Spleen (tissue), 7 donors: ENCODE data around the gene ABTB2.

Experiments used
- CTCF ChIP-seq, 11 experiments: fragments of 200-600 bp in 7 of 11; fragments of 450-650 bp in 4 of 11; sonication (generic) in 4 of 11; IDR thresholded peaks in 8 of 11; conservative IDR thresholded peaks in 3 of 11; 1 replicate in 7 of 11; 2 replicates in 4 of 11; pipeline versions ENCODE4 v1.4.0 to v1.8.0; 2016 to 2021; ENCODE audit warnings: antibody characterized with exemption in 11 of 11, inconsistent platforms in 4 of 11, mild to moderate bottlenecking in 1 of 11
- POLR2A ChIP-seq, 3 donors: fragments of 450-650 bp; IDR thresholded peaks; one replicate each; pipeline ENCODE4 v1.5.1; 2017; ENCODE audit warnings: antibody characterized with exemption in 3 of 3, mild to moderate bottlenecking in 1 of 3
- POLR2AphosphoS5 ChIP-seq, 3 donors: sonication (generic); formaldehyde crosslinking; IDR thresholded peaks; one replicate each; pipeline ENCODE4 v1.5.1; 2017; ENCODE audit warnings: antibody characterized with exemption in 3 of 3
- donor health status: DM: no; HTN: no; CAD: no; lungs with moderate emphysema.
- donor health status: DM: no; HTN: no; CAD: no.
- donor health status: DM: no; HTN: no; CAD: no.

GRCh38 chr11:34278175-34278574 is 79.6 kb downstream of the ABTB2 start:
- TF ChIP-seq POLR2AphosphoS5 (IDR thresholded peaks at IDR 0.05) (no peak), CTCF (IDR thresholded peaks at IDR 0.05 in 8 of 11, conservative IDR thresholded peaks at IDR 0.05 in 3 of 11) (no peak), POLR2A (IDR thresholded peaks at IDR 0.05) (no peak)
